HepG2 (cell line): ENCODE data around the gene C16orf89. TPM values are rescaled to one million over a fixed set of nuclear protein-coding genes. Genes with fewer than 3 reads are reported as not detected.

Experiments used
- ATF4 ChIP-seq, 2 experiments: fragments of 450-650 bp in 1 of 2; sonication (generic) in 1 of 2; formaldehyde crosslinking; IDR thresholded peaks; 2 replicates each; pipeline versions ENCODE4 v1.5.0 to v1.8.0; 2020 to 2022; ENCODE audit warnings: mild to moderate bottlenecking in 1 of 2, missing genetic modification reagents in 1 of 2
- CREBL2 ChIP-seq: sonication (generic); formaldehyde crosslinking; IDR thresholded peaks from 2 replicates; pipeline ENCODE4 v1.8.1; 2023; ENCODE audit warnings: missing genetic modification reagents, mild to moderate bottlenecking, borderline replicate concordance
- ISL2 ChIP-seq: sonication (generic); formaldehyde crosslinking; IDR thresholded peaks from 2 replicates; pipeline ENCODE4 v1.5.0; 2020; ENCODE audit warnings: missing genetic modification reagents
- KDM6A ChIP-seq: IDR thresholded peaks from 2 replicates; pipeline ENCODE4 v1.6.1; 2016; ENCODE audit warnings: low read depth
- PAWR ChIP-seq: sonication (generic); formaldehyde crosslinking; IDR thresholded peaks from 2 replicates; pipeline ENCODE4 v1.4.0; 2020; ENCODE audit warnings: missing genetic modification reagents, mild to moderate bottlenecking, borderline replicate concordance
- SATB2 ChIP-seq: sonication (generic); formaldehyde crosslinking; IDR thresholded peaks from 2 replicates; pipeline ENCODE4 v1.5.0; 2020; ENCODE audit warnings: missing genetic modification reagents
- XRCC5 ChIP-seq: fragments of 200-400 bp; formaldehyde crosslinking; optimal IDR thresholded peaks from 2 replicates; pipeline ENCODE3; 2017; ENCODE audit warnings: mild to moderate bottlenecking, low read length
- ZFP62 ChIP-seq: sonication (generic); formaldehyde crosslinking; IDR thresholded peaks from 2 replicates; pipeline ENCODE4 v1.4.0; 2020; ENCODE audit warnings: missing genetic modification reagents
- ZNF407 ChIP-seq: sonication (generic); formaldehyde crosslinking; IDR thresholded peaks from one replicate; pipeline ENCODE4 v1.5.1; 2020; ENCODE audit warnings: mild to moderate bottlenecking, missing genetic modification reagents; ENCODE audit errors: not compliant biosample characterization
- ZNF646 ChIP-seq: sonication (generic); formaldehyde crosslinking; IDR thresholded peaks from 2 replicates; pipeline ENCODE4 v1.9.0; 2021; ENCODE audit warnings: mild to moderate bottlenecking, missing genetic modification reagents
- ZSCAN20 ChIP-seq: sonication (generic); formaldehyde crosslinking; IDR thresholded peaks from 2 replicates; pipeline ENCODE4 v1.4.0; 2020; ENCODE audit warnings: missing genetic modification reagents, mild to moderate bottlenecking, borderline replicate concordance
- ZSCAN9 ChIP-seq: IDR thresholded peaks from 2 replicates; pipeline ENCODE4 v1.6.1; 2016; ENCODE audit warnings: borderline replicate concordance
- polyA plus RNA-seq, 8 experiments: library from polyadenylated mRNA; depleted of rRNA in 3 of 8; stranded (reverse) in 7 of 8; unstranded in 1 of 8; fragments of >200 nt; fragmentation: Illumina TruSeq in 4 of 8; extraction: Trizol in 4 of 8; gene quantifications; 2 replicates each; pipeline versions ENCODE4 v1.2.1 to v1.2.3, GENCODE V29; 2011 to 2016; ENCODE audit warnings: low read depth in 4 of 8, missing spikeins in 1 of 8, mixed read lengths in 1 of 8; ENCODE audit not compliant: insufficient read depth in 1 of 8
- total RNA-seq, 5 experiments: library from RNA; depleted of rRNA; stranded (reverse); fragments of >200 nt; fragmentation: Illumina TruSeq; extraction: Trizol; gene quantifications; 2 replicates each; pipeline ENCODE4 v1.2.3, GENCODE V29; 2016; ENCODE audit warnings: low read depth in 1 of 5

Gene C16orf89
- total and polyA plus RNA-seq, 2 of the 13 experiments (the other 11 are each of a cell fraction or from before 2014, with no cell fraction given): 1.9 to 3.4 TPM

GRCh38 chr16:5071681-5072333 is 6.1 kb upstream of the C16orf89 start, which contains the start of gene ALG1 (continued):
- no peak for TF ChIP-seq ZNF646 (CRISPR knock-in tag)
- TF ChIP-seq KDM6A (CRISPR knock-in tag): no peak
- TF ChIP-seq ATF4 (CRISPR knock-in tag; IDR thresholded peaks at IDR 0.05): peak in 1 of 2 experiments; percentile 28; a peak in 1 of 4 replicates
- TF ChIP-seq PAWR (CRISPR knock-in tag): no peak
- 0 out of 2 replicates have a peak, but pooled peaks have one; percentile 22 for TF ChIP-seq ZFP62
- peak; percentile 64 for TF ChIP-seq SATB2 (CRISPR knock-in tag)
- TF ChIP-seq ZNF407 (CRISPR knock-in tag): peak; percentile 98
- TF ChIP-seq ISL2 (CRISPR knock-in tag): peak; percentile 68
- peak; percentile 35; the same call in 1 of the 2 replicates for TF ChIP-seq ZSCAN20 (CRISPR knock-in tag)
- TF ChIP-seq XRCC5: peak; percentile 93
- peak; percentile 96 for TF ChIP-seq CREBL2 (CRISPR knock-in tag)
- peak; percentile 92 for TF ChIP-seq ZSCAN9 (CRISPR knock-in tag)
